ENCODE results near the gene C10orf71.

The C10orf71 gene

GRCh38 chr10:49275896-49276295 is 23.1 kb upstream of the C10orf71 start:
- no peak for DNase-seq

- DNase-seq: no peak
Observed at GRCh38 chr10:49276596-49276995, 22.4 kb upstream of the C10orf71 start.

GRCh38 chr10:49277973-49278372 is 21.0 kb upstream of the C10orf71 start:
- no peak for DNase-seq

DNA sequence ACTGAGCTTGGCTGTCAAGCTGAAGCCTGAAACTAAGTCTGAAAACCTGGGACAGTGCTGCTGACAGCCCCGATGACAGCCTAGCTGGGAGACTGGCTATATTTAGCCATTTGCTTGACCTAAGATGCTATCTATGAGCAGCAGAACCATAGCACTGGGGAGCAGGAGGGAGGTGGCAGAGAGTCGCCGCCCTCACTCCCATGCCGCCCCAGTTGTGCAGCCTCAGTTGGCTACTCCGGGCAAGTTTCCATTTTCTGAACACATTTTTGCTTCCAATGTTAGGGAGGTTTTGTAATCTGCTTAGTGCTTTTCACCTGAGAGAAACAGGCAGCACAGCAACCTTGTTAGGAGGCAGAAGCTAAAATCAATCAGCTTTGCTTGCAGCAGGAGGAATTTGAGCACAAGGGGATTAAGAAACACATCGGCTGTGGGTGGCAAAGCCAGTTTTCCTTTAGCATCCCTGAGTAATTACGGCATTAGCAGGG is 20.4 kb upstream of the C10orf71 start:
- no peak for DNase-seq

DNA sequence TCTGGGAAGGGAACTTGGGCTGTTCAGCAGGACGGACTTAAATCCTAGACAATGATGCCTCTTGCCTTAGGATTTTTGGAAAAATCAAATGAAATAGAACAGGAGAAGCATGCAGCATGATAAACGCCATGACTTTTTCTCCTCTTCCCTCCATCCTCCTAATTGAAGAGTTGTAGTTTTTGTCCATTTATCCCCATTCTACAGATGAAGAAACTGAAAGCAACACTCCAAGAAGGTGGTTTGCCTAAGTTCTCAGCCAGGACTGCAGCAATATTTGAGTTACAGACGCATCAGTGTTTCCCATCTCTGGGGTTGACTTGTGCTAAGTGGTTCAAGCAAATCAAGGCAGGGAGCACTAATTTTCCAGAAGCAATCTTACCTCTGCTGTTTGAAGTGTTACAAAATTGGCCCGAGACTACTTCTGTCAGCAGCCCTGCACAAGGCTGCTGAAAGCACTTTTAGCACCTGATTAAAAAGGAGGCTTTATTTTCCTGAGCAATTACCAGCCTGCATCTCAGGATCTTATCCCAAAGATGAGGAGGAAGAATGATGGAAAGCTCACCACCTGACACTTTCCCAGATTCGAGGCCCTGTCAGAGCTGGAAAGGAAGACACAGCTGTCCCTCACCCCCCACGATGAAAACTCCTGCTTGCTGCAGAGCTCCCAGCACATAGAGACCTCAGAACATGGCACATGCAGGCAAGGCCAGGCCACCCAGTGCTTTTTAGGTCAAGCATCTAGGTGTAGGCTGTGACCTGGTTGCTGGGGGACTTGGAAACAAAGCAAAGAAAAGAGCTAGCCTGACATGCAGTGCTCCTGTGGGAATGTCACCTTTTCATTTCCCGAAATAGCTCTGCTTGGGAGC is 19.7 kb upstream of the C10orf71 start:
- DNase-seq: no peak

DNA sequence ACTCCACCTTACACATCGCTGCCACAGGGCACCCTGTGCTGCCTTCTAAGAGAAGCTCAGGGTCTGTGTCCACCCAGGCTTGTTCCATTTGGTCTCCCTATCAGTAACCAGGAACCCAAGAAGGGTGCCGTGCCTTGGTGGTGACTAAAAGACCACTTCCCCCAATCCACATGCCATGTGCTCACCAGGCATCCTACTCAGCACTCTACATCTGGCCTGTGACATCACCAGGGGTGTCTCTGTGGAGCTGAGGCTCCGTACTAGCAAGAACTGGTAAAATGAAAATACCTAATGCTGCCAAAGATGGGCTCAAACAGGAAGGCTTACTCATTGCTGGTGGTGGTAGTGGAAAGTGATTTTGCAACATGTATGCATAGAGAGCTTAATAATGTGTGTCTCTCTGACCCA is 19.0 kb upstream of the C10orf71 start:
- DNase-seq: no peak

DNA sequence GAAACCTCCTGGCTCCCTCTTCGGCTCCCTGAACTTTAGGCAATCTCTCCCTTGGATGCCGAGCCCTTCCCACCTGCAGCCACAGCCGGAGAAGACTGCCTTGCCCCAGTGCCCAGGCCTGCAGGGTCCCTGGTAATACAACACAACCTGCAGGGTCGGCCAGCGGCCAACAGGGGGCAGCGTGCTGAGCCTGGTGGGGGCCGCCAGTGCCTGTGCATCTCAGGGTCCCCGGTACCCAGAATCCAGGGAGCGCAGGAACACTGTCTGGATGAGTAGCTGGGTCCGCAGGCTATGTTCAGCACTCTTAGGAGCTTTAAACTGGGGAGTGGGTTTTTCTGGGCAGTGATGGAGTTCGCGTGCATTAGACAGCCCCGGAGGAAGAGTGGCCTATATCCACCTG is 17.5 kb upstream of the C10orf71 start:
- DNase-seq: no peak

DNA sequence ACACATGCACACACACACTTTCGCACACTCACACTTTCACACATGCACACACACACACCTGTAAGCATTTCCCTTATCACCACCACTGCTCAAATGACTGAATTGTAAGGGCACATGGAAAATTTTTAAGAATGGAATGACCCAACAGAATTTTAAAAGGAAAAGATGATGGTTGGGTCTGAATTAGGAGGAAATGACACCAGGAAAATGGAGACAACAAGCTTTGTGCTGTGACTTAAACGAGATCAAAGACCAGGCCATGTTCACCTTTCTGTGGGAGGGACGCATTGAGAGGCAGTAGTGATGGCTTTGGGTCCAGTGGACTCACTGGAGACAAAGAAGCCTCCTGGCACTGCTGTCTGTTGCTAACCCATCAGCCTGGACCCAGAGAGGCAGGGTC is 16.7 kb upstream of the C10orf71 start:
- DNase-seq: no peak

- DNase-seq: no peak
Observed at GRCh38 chr10:49282879-49283341, 16.1 kb upstream of the C10orf71 start.

DNA sequence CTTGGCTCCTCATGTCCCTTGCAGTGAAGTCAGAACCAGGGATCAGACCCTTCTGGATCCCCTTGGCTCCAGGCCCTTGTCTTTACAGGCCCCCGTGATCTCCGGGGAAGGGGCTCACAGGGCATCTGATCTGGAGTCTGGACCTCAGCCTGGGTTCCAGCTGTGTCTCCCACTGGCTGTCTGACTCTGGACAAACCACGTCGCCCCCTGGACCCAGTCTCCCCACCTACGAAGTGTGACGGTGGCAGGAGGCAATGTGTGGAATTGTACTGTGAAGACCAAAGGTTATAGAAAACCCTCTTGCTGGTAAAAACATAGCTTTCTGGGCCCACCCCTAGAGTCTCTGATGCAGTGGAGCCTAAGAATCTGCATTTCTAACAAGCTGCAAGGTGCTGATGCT is 15.5 kb upstream of the C10orf71 start:
- DNase-seq: no peak

- DNase-seq: no peak
Observed at GRCh38 chr10:49284356-49284755, 14.6 kb upstream of the C10orf71 start.

DNA sequence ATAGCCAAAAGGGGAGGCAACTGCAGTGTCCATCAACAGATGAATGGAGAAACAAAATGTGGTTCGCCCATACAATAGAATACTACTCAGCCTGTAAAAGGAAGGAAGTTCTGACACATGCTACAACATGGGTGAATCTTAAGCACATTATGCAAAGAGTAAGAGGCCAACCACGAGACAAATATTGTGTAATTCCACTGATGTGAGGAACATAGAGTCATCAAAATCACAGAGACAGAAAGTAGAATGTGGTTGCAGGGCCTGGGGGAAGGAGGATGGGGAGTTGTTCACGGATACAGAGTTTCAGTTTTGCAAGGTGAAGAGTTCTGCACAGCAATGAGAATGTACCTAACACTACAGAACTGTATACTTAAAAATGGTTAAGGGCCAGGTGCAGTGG is 13.7 kb upstream of the C10orf71 start:
- no peak for DNase-seq

- DNase-seq: no peak
Observed at GRCh38 chr10:49286686-49287085, 12.3 kb upstream of the C10orf71 start.

- no peak for DNase-seq
Observed at GRCh38 chr10:49287689-49288340, 11.2 kb upstream of the C10orf71 start.

- no peak for DNase-seq
Observed at GRCh38 chr10:49288341-49289065, 10.5 kb upstream of the C10orf71 start.

- no peak for DNase-seq
Observed at GRCh38 chr10:49289480-49289879, 9.5 kb upstream of the C10orf71 start.

DNA sequence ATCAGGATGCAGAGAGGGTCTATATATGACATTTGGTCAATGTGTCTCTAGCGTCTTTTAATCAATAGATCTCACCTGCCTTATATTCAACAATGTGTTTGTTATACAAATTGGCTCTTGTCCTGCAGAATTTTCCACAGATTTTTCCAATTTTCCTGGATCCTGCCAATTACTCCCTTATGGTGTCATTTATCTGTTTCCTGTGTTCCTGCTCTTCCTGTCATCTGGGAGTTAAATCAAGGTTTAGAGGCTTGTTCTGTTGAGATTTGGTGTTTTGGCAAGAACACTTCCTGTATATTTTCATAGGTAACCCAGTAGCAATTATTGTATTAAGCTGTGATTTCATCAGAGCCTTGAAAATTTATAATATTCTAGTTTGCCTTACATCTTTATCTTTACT is 8.8 kb upstream of the C10orf71 start:
- DNase-seq: no peak

DNA sequence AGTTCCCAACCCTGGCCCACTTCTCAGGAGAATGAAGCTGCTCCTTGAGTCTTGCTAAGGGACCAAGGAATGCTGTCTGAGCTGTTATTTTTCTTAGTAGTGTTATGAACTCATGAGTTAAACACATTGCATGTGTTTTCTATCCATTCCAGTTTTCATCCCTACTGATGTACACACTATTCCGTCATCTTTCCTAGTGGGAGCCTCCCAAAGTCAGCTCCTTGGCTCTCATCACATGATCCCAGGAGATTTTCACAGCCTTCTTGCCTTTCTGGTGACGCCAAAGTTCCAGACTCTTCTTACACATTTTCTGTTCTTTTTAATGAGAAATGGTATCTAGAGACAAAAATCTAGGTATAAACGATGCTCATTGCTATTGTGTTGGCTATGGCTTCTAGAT is 8.4 kb upstream of the C10orf71 start:
- DNase-seq: no peak

DNA sequence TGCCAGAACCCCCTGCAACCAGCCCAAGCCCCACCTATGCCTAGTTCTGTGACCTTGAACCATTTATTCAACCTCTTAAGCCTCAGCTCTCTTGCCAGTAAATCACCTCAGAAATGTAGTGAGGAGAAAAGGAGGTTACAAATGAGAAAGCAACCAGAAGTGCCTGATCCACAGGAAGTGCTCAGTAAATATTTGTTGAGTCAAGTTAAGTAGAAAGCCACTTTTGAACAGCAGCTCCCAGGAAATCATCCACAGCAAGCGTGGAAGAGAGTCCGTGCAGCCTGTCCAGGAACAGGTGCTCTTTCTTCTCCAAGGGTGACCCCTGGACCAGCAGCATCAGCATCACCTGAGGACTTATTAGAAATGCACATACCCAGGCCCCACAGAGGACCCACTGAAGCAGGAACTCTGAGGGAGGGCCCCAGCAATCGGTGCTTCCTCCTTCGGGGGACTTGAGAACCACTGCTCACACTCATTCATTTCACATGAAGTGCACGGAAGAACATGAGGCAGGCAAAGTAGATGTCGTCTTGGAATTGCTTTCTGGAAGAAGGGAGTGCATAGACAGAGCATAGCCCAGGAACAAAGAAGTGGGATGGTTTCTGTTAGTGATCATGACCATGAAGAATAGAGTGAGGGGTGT is 6.3 kb upstream of the C10orf71 start:
- no peak for DNase-seq

DNA sequence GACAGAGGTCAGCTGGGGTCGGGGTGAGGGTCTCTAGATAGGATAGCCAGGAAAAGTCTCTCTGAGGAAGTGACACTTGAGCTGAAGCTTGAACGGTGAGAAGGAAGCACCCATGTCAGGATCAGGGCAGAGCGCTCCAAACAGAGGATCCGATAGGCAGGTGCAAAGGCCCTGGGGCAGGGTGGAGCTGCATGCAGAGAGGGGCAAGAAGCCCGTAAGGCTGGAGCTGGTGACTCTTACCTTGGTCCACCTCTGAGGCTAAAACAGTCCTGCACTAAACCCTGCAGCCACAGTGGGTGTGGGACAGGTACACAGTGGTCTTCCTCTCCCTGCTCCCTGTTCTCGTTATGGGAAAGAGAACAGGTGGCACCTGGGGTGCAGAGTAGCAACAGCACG is 5.8 kb upstream of the C10orf71 start:
- DNase-seq: no peak

GRCh38 chr10:49294731-49295130 is 4.2 kb upstream of the C10orf71 start:
- no peak for DNase-seq

GRCh38 chr10:49295297-49295696 is 3.7 kb upstream of the C10orf71 start:
- DNase-seq: no peak

DNA sequence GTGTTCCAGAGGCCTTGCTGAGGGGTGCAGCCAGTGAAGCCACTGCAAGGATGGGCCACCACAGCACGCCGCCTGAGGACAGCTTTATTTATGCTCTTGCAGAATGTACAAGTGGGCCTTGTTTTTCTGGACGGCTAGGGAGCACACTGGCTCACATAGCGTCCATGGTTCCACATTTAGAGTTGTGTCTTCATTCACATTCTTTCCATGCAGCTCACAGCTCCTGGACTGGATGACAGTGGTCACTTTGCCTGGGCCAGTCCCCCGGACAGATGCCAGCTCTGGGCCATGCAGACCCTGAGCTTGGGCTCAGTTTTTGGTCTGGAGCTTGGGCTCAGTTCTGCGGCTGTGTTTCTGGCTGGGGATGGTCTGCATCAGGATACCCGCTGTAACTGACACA is 2.6 kb upstream of the C10orf71 start:
- DNase-seq: no peak
